ENCODE results near the gene MAPK8.

The MAPK8 gene

DNA sequence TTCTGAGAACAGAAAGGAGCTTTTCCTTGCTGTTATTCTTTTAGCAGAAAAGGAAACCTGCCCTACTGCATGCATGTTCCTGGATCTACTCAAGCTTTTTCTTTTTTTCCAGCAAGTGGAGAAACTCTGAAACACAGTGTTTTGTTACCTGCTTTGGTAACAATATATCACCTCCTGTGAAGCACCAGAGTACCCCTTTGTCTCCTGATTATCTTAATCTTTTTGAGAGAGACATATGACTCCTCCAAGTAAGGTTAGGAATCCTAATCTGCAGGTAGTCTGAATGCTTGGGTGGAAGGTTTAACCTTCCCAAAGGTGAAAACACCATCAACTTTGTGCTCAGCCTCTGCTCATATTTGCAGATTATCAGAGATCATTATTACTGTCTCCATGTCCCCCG is 93.1 kb downstream of the MAPK8 start:
- TF ChIP-seq, protein P1, sequence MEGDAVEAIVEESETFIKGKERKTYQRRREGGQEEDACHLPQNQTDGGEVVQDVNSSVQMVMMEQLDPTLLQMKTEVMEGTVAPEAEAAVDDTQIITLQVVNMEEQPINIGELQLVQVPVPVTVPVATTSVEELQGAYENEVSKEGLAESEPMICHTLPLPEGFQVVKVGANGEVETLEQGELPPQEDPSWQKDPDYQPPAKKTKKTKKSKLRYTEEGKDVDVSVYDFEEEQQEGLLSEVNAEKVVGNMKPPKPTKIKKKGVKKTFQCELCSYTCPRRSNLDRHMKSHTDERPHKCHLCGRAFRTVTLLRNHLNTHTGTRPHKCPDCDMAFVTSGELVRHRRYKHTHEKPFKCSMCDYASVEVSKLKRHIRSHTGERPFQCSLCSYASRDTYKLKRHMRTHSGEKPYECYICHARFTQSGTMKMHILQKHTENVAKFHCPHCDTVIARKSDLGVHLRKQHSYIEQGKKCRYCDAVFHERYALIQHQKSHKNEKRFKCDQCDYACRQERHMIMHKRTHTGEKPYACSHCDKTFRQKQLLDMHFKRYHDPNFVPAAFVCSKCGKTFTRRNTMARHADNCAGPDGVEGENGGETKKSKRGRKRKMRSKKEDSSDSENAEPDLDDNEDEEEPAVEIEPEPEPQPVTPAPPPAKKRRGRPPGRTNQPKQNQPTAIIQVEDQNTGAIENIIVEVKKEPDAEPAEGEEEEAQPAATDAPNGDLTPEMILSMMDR (conservative IDR thresholded peaks at IDR 0.05), result no peak
- no peak for TF ChIP-seq ZFX (IDR thresholded peaks at IDR 0.05)
- no peak overlapping the region for H3K27ac ChIP-seq

DNA sequence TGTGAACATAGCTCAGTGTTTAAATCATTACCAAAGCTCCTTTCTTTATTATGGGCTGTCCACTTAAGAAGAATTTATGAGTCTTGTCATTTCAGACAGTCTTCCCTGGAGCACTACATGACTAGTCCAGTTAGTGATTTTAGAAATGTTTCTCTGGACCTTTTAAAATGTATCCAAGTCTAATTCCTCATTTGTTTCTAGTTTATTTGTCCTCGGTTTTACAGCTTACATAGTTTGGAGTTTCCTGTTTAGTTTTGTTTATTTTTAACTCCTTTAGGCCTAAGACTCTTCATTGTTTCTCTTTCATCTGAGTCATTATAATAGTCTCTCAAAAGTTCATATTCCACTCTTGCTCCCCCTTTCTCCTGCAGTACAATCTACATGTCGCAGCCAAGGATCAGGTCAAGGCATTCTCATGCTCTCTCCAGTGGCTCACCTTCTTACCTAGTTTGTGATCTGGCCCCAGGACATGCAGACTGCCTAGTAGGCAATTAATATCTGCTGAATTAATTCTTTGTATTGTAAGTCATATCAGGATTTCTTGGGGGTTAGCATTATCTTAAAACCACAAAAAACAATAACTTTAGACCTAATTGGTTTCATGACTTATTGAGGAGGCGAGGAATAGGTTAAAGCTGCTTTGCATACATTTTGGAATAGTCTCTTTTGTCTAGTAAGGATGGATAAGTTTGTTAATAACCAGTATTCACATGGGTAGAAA is 93.8 kb downstream of the MAPK8 start:
- H3K27ac ChIP-seq, result no peak overlapping the region
- TF ChIP-seq ZFX (IDR thresholded peaks at IDR 0.05), result no peak
- TF ChIP-seq, protein P1 (conservative IDR thresholded peaks at IDR 0.05), result no peak

DNA sequence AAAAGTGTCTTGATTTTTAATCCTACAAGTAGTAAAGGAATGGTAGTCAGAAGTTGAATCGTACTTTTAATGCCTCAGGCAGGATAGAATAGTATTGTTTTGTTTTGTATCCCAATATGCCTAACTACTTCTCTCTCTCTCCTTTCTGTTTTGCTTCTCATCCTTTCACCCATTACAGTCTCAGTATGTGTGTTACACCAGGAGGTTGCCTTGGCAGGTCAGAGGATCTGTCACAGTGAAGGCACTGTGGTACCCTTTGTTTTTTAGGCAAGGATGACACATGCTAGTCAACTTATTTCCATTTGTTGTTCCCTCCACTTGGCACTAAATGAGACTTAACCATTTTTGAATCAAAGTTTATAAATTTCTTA is 94.4 kb downstream of the MAPK8 start:
- TF ChIP-seq, protein P1 (conservative IDR thresholded peaks at IDR 0.05), result no peak
- no peak for TF ChIP-seq ZFX (IDR thresholded peaks at IDR 0.05)

GRCh38 chr10:48404646-48405045 is 98.2 kb downstream of the MAPK8 start:
- TF ChIP-seq, protein P1 (conservative IDR thresholded peaks at IDR 0.05), result no peak
- TF ChIP-seq ZFX (IDR thresholded peaks at IDR 0.05), result no peak
- no peak overlapping the region for H3K27ac ChIP-seq

More for the DNA sequence above, 94.4 kb downstream of the MAPK8 start:
- H3K27ac ChIP-seq, result no peak overlapping the region

GRCh38 chr10:48406204-48406603 is 99.7 kb downstream of the MAPK8 start:
- H3K27ac ChIP-seq, result no peak overlapping the region
- no peak for TF ChIP-seq ZFX (IDR thresholded peaks at IDR 0.05)
- TF ChIP-seq, protein P1 (conservative IDR thresholded peaks at IDR 0.05), result no peak

DNA sequence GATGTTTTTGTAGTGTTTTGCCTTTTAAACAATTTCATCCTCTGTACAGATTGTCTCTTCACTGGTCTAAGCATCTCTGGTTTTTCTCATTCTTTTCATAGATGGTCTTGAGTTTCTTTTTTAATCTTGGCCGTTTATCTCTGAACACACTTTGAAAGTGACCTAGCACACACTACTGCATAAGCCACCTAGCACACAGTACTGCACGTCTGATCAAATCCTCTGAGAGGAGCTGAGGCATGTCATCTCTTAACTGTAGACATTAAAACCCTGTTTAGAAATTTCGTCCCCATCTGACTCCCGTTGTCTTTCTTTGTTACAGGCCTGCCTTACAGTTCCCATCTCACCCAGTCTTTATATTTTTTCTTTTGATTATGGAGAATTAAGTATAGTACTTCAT is 100.2 kb downstream of the MAPK8 start:
- no peak overlapping the region for H3K27ac ChIP-seq
- TF ChIP-seq, protein P1 (conservative IDR thresholded peaks at IDR 0.05), result no peak
- no peak for TF ChIP-seq ZFX (IDR thresholded peaks at IDR 0.05)

- no peak for TF ChIP-seq ZFX (IDR thresholded peaks at IDR 0.05)
- TF ChIP-seq, protein P1 (conservative IDR thresholded peaks at IDR 0.05), result no peak
These were observed 104.0 kb downstream of the MAPK8 start for GRCh38 chr10:48410503-48410902.

More at GRCh38 chr10:48410503-48410902, 104.0 kb downstream of the MAPK8 start:
- no peak overlapping the region for H3K27ac ChIP-seq
